ENCODE data around the gene PTPRD. TPM values are rescaled to one million over a fixed set of nuclear protein-coding genes. Genes with fewer than 3 reads are reported as not detected.

PTPRD gene
- total RNA-seq, 2 experiments from 2014 or later: 0.03 TPM; not detected in 1

GRCh38 chr9:8424786-8425410 is 2187.9 kb downstream of the PTPRD start:
- Histone ChIP-seq H3K4me1 (ENCODE audit: insufficient read depth, low read length, poor library complexity, severe bottlenecking) (no peaks in the 10 kb centered on the region), H3K4me2 (ENCODE audit: low read length) (no peak overlapping the region), H3K9me2 (ENCODE audit: insufficient read depth, low read length) (no peaks in the 10 kb centered on the region), H3K36me3 (ENCODE audit: insufficient read depth, low read length) (no peaks in the 10 kb centered on the region), H3K4me3 (ENCODE audit: low read depth, low read length, poor library complexity, severe bottlenecking) (no peak overlapping the region), H3K9me3 (ENCODE audit: low read length) (no peaks in the 10 kb centered on the region), H3K27ac (ENCODE audit: low read depth, low read length, poor library complexity, severe bottlenecking) (no peak overlapping the region), H2AFZ (ENCODE audit: low read length) (no peak overlapping the region), H3K79me2 (ENCODE audit: insufficient read depth, low read depth, low read length) (no peaks in the 10 kb centered on the region), H4K20me1 (ENCODE audit: insufficient read depth, low read length) (no peaks in the 10 kb centered on the region)
- no peak for TF ChIP-seq EZH2phosphoT487 (IDR thresholded peaks at IDR 0.05; ENCODE audit: borderline replicate concordance, low read depth, low read length)
- TF ChIP-seq, protein P1, sequence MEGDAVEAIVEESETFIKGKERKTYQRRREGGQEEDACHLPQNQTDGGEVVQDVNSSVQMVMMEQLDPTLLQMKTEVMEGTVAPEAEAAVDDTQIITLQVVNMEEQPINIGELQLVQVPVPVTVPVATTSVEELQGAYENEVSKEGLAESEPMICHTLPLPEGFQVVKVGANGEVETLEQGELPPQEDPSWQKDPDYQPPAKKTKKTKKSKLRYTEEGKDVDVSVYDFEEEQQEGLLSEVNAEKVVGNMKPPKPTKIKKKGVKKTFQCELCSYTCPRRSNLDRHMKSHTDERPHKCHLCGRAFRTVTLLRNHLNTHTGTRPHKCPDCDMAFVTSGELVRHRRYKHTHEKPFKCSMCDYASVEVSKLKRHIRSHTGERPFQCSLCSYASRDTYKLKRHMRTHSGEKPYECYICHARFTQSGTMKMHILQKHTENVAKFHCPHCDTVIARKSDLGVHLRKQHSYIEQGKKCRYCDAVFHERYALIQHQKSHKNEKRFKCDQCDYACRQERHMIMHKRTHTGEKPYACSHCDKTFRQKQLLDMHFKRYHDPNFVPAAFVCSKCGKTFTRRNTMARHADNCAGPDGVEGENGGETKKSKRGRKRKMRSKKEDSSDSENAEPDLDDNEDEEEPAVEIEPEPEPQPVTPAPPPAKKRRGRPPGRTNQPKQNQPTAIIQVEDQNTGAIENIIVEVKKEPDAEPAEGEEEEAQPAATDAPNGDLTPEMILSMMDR (conservative IDR thresholded peaks at IDR 0.05; ENCODE audit: low read length): no peak
- POLR2A ChIA-PET: interaction anchor here (0.6 kb wide), 1 partner anchor 43 kb away, joined by 4 read pairs; no protein-coding TSS in a partner anchor
- intact Hi-C loops (cut with micrococcal nuclease; ENCODE audit: unreplicated experiment): no loop called here
- no peak for DNase-seq (ENCODE audit: low spot score)
- CTCF ChIA-PET (ENCODE audit: unreplicated experiment): no interaction called here
- no TSS peak for BruUV-seq (replicated peaks)

GRCh38 chr9:8420416-8420815 is 2192.4 kb downstream of the PTPRD start:
- Histone ChIP-seq H3K9me3 (ENCODE audit: low read length) (no peaks in the 10 kb centered on the region), H3K36me3 (ENCODE audit: insufficient read depth, low read length) (no peaks in the 10 kb centered on the region), H3K27ac (ENCODE audit: low read depth, low read length, poor library complexity, severe bottlenecking) (no peak overlapping the region), H4K20me1 (ENCODE audit: insufficient read depth, low read length) (no peaks in the 10 kb centered on the region), H2AFZ (ENCODE audit: low read length) (no peak overlapping the region), H3K4me1 (ENCODE audit: insufficient read depth, low read length, poor library complexity, severe bottlenecking) (no peaks in the 10 kb centered on the region), H3K4me2 (ENCODE audit: low read length) (no peak overlapping the region), H3K79me2 (ENCODE audit: insufficient read depth, low read depth, low read length) (no peaks in the 10 kb centered on the region), H3K4me3 (ENCODE audit: low read depth, low read length, poor library complexity, severe bottlenecking) (no peak overlapping the region), H3K9me2 (ENCODE audit: insufficient read depth, low read length) (no peaks in the 10 kb centered on the region)
- BruUV-seq (replicated peaks): no TSS peak
- POLR2A ChIA-PET: interaction anchor here (0.7 to 1.1 kb wide), 3 partner anchors 12 to 449 kb away, joined by 4 read pairs; no protein-coding TSS in a partner anchor
- no peak for DNase-seq (ENCODE audit: low spot score)
- intact Hi-C loops (cut with micrococcal nuclease; ENCODE audit: unreplicated experiment): no loop called here
- TF ChIP-seq EZH2phosphoT487 (IDR thresholded peaks at IDR 0.05; ENCODE audit: borderline replicate concordance, low read depth, low read length): no peak
- TF ChIP-seq, protein P1 (conservative IDR thresholded peaks at IDR 0.05; ENCODE audit: low read length): no peak
- CTCF ChIA-PET (ENCODE audit: unreplicated experiment): no interaction called here

DNA sequence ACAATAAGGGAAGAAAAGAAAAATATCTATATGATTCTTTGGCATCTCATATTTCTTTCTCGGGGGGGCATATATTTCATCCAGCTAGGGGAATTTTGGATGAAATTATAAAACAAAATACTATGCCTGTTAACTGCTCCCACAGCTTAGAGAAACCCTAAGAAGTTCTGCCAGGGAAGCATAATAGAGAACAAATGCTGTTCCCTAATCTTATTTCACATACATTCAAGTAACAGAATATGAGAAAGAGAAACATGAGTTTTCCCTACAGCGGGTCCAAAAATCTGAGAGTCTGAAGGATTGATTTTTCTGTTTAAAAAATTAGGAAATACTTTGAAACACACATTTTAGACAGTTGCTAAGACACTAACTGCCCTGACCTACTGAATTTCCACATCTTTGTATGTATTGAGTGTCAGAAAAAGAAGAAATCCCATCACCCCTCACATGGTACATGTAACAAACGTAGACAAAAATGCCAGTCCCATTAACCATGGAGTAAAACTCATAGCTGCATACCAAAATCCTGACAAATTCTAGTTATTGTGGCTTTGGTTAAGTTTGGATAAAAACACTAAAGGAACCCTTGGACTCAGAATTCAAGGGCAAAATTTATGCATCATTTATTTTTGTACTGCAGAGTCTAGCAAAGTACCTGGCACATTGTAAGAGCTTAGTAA is 2193.1 kb downstream of the PTPRD start:
- intact Hi-C loops (cut with micrococcal nuclease; ENCODE audit: unreplicated experiment): no loop called here
- Histone ChIP-seq H2AFZ (ENCODE audit: low read length) (no peak overlapping the region), H3K36me3 (ENCODE audit: insufficient read depth, low read length) (no peaks in the 10 kb centered on the region), H3K9me3 (ENCODE audit: low read length) (no peaks in the 10 kb centered on the region), H3K4me1 (ENCODE audit: insufficient read depth, low read length, poor library complexity, severe bottlenecking) (no peaks in the 10 kb centered on the region), H3K9me2 (ENCODE audit: insufficient read depth, low read length) (no peaks in the 10 kb centered on the region), H3K79me2 (ENCODE audit: insufficient read depth, low read depth, low read length) (no peaks in the 10 kb centered on the region), H3K4me2 (ENCODE audit: low read length) (no peak overlapping the region), H3K27ac (ENCODE audit: low read depth, low read length, poor library complexity, severe bottlenecking) (no peak overlapping the region), H4K20me1 (ENCODE audit: insufficient read depth, low read length) (no peaks in the 10 kb centered on the region), H3K4me3 (ENCODE audit: low read depth, low read length, poor library complexity, severe bottlenecking) (no peak overlapping the region)
- POLR2A ChIA-PET: interaction anchor here (0.6 to 1.1 kb wide), 2 partner anchors 20 to 602 kb away, joined by 3 to 4 read pairs; no protein-coding TSS in a partner anchor
- TF ChIP-seq, protein P1 (conservative IDR thresholded peaks at IDR 0.05; ENCODE audit: low read length): no peak
- TF ChIP-seq EZH2phosphoT487 (IDR thresholded peaks at IDR 0.05; ENCODE audit: borderline replicate concordance, low read depth, low read length): no peak
- DNase-seq (ENCODE audit: low spot score): no peak
- no TSS peak for BruUV-seq (replicated peaks)
- CTCF ChIA-PET (ENCODE audit: unreplicated experiment): no interaction called here

Data from OCI-LY7 (cell line).